ENCODE measurements around the gene MYL10. TPM values are rescaled to one million over a fixed set of nuclear protein-coding genes. Genes with fewer than 3 reads are reported as not detected.
A peak's percentile ranks its signal among the peaks of the same experiment; 100 is the strongest.
"Not testable (repeated sequence)": the region's sequence is repeated elsewhere in the genome, so short reads cannot be mapped to it uniquely, and the experiment has no call there.

The MYL10 gene
- total RNA-seq, 2 donors from 2014 or later = not detected

DNA sequence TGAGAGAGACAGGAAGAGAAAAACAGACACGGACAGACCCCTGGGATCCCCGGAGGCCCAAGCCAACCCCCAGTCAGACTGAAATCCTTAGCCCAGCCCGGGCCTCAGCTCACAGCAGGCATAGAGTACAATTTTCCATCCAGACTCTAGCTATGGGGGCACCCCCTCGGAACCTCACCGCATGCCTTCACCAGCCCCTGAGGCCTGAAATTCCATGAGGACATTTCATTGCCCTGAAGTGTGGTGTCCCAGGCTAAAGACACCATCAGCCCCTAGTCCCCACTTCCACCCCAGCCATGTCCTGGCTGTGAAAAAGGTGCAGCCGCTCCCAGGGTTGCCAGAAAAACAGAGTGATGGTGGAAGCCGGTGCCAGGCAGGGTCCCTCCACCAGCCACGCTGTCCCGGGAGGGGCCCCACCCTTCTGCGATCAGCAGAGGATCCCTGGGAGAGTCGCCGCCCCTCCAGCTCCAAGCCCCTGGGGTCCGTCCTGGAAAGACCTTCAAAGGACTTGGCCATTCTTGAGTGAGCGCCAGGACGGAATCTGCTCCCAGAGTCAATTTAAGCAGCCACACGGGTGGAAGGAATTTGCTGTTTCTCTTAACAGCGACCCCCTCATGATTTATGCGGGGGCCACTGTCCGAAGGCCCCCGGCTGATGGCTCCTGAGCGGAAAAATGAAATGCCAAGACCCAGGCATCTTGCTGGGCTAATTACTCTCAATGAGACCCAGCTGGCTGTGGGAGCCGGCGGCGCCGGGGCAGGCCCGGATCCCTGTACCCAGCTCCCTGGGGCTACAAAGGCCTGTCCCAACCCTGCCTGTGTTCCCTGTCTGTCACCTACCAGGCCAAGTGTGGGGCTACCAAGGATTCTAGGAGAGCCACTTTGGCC, 23.2 kb downstream of the MYL10 start:
- Mint-ChIP-seq H3K9me3 (no peaks in the 10 kb centered on the region), H3K27ac (no peak overlapping the region), H3K36me3 (ENCODE audit: insufficient read depth in 2 of 2) (no peaks in the 10 kb centered on the region), H3K4me3 (no peak overlapping the region), H3K27me3 (ENCODE audit: low read depth) (no peaks in the 10 kb centered on the region), H3K4me1 (ENCODE audit: low read depth) (no peaks in the 10 kb centered on the region)
- DNase-seq (no peak), ATAC-seq (replicated peaks in 1 of 2) (no peak)

GRCh38 chr7:101604934-101605332, 24.2 kb downstream of the MYL10 start:
- not testable (repeated sequence) for H3K27me3 Mint-ChIP-seq (ENCODE audit: low read depth); H3K4me1 Mint-ChIP-seq (ENCODE audit: low read depth); H3K9me3 Mint-ChIP-seq; DNase-seq; H3K4me3 Mint-ChIP-seq; H3K36me3 Mint-ChIP-seq (ENCODE audit: insufficient read depth in 2 of 2); H3K27ac Mint-ChIP-seq; ATAC-seq (replicated peaks in 1 of 2)

DNA sequence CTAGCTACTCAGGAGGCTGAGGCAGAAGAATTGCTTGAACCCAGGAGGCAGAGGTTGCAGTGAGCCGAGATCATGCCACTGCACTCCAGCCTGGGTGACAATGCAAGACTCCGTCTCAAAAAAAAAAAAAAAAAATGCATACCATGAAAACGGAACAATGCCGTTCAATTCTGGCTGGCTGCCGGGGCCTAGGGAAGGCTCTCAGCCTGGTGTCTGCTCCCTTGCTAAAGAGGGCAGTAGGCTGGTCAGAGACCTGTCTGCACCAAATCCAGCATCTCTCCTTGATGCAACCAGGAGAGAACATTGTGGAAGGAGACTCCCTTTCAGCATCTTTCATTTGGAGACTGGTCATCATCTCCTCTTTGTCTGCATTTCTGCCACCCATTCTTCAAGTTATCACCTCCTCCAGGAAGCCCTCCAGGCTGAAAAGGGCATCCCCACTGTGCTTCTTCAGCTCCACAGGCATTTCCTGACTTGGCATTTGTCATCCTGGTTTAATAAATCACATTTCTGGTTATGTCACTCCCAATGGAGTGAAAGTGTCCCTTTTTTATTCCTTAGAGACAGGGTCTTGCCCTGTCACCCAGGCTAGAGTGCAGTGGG, 24.7 kb downstream of the MYL10 start:
- H3K27me3 Mint-ChIP-seq (ENCODE audit: low read depth) = no peaks in the 10 kb centered on the region
- DNase-seq (no peak), ATAC-seq (replicated peaks in 1 of 2) (no peak)
- no peaks in the 10 kb centered on the region for H3K36me3 Mint-ChIP-seq (ENCODE audit: insufficient read depth in 2 of 2)
- H3K9me3 Mint-ChIP-seq = no peaks in the 10 kb centered on the region
- H3K27ac Mint-ChIP-seq = no peak overlapping the region
- H3K4me3 Mint-ChIP-seq = no peak overlapping the region
- no peaks in the 10 kb centered on the region for H3K4me1 Mint-ChIP-seq (ENCODE audit: low read depth)

DNA sequence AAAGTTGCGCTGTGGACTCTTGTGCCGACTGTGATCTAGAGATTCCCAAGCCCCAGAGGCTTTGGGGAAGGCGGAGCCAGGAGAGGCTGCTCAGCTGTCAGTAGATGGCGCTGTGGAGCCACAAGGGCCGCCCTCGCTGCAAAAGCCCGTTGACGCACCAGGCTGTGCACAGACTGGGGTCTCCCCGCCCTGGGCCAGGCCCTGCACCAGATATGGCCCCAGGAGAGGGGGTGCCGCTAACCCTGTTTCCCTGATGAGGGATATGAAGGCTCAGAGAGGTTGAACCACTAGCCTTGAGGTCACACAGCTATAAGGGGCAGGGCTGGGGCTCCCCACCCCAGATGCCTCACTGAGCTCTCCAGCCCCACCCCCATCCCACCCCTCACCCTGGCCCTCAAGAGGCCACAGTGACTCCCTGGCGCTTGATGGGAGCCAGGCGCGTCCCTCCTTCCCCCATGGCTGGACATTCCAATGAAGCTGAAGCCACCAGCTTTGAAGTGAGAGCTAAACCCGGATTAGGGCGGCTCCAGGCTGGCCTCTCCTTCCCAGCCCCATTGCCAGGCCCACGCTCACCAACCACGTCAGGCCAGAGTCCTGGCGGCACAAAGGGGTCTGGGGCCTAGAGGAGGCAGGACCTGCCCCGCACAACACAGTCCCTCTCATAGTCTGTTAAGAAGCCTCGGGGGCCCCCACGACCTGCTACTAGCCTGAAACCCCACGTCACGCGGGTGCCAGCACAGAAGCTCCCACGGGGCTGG, 26.4 kb downstream of the MYL10 start:
- H3K9me3 Mint-ChIP-seq = no peaks in the 10 kb centered on the region
- H3K36me3 Mint-ChIP-seq (ENCODE audit: insufficient read depth in 2 of 2) = no peaks in the 10 kb centered on the region
- no peaks in the 10 kb centered on the region for H3K4me1 Mint-ChIP-seq (ENCODE audit: low read depth)
- no peak overlapping the region for H3K4me3 Mint-ChIP-seq
- no peak overlapping the region for H3K27ac Mint-ChIP-seq
- ATAC-seq (replicated peaks in 1 of 2) (peak; percentile 89 to 91), DNase-seq (peak; percentile 77)
- no peaks in the 10 kb centered on the region for H3K27me3 Mint-ChIP-seq (ENCODE audit: low read depth)

GRCh38 chr7:101602082-101602481, 27.0 kb downstream of the MYL10 start:
- no peak overlapping the region for H3K27ac Mint-ChIP-seq
- ATAC-seq (replicated peaks in 1 of 2) (peak; percentile 12 to 26), DNase-seq (no peak)
- H3K4me1 Mint-ChIP-seq (ENCODE audit: low read depth) = no peaks in the 10 kb centered on the region
- H3K9me3 Mint-ChIP-seq = no peaks in the 10 kb centered on the region
- H3K27me3 Mint-ChIP-seq (ENCODE audit: low read depth) = no peaks in the 10 kb centered on the region
- no peak overlapping the region for H3K4me3 Mint-ChIP-seq
- no peaks in the 10 kb centered on the region for H3K36me3 Mint-ChIP-seq (ENCODE audit: insufficient read depth in 2 of 2)

DNA sequence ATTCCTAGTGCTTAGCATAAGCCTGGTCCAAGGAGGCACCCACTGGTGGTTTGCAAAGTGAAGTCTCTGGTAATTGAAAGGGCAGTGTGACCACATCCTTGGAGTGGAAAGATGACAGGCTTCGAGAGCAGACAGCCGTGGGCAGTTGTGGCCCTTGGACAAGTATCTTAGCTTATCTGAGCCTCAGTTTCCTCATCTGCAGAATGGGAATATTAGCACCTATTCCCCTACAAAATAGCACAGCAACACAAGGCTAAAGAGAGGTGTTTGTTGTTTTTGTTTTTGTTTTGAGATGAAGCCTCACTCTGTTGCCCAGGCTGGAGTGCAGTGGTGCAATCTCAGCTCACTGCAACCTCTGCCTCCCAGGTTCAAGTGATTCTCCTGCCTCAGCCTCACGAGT, 29.3 kb downstream of the MYL10 start:
- Mint-ChIP-seq H3K27me3 (ENCODE audit: low read depth) (no peaks in the 10 kb centered on the region), H3K4me1 (ENCODE audit: low read depth) (no peaks in the 10 kb centered on the region), H3K4me3 (no peak overlapping the region), H3K36me3 (ENCODE audit: insufficient read depth in 2 of 2) (no peaks in the 10 kb centered on the region), H3K9me3 (no peaks in the 10 kb centered on the region), H3K27ac (no peak overlapping the region)
- no peak for DNase-seq
- no peak for ATAC-seq (replicated peaks in 1 of 2)

GRCh38 chr7:101598986-101599771, 29.9 kb downstream of the MYL10 start:
- no peaks in the 10 kb centered on the region for H3K9me3 Mint-ChIP-seq
- no peaks in the 10 kb centered on the region for H3K4me1 Mint-ChIP-seq (ENCODE audit: low read depth)
- no peak overlapping the region for H3K27ac Mint-ChIP-seq
- DNase-seq = no peak
- H3K27me3 Mint-ChIP-seq (ENCODE audit: low read depth) = no peaks in the 10 kb centered on the region
- H3K4me3 Mint-ChIP-seq = no peak overlapping the region
- no peak for ATAC-seq (replicated peaks in 1 of 2)
- H3K36me3 Mint-ChIP-seq (ENCODE audit: insufficient read depth in 2 of 2) = no peaks in the 10 kb centered on the region

DNA sequence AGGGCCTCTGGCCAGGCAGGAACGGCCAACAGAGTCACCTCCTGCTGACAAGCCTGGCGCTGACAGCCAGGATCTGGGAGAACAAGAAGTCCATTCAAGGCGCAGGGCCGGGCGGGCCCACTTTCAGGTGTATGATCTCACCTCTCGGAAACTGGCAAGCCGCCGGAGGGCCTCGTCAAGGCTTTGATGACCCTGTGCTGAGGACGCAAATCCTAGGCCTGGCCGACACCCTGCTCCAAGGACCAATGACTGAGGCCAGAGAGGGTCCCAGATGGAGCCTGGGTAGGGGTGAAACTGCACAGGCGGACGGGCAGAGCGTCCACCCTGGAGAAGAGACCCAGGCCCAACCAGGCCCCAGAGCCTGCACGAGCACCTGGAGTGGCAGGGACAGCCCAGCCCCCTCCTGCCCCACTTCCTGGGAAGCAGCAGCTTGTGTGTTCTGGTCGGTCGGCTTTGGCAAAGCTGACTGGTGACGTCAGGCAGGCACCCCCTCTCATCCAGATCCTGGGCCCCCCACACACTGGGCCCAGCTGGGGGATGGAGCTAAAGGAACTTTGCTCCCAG, 30.6 kb downstream of the MYL10 start:
- no peak overlapping the region for H3K4me3 Mint-ChIP-seq
- no peaks in the 10 kb centered on the region for H3K36me3 Mint-ChIP-seq (ENCODE audit: insufficient read depth in 2 of 2)
- H3K27me3 Mint-ChIP-seq (ENCODE audit: low read depth) = no peaks in the 10 kb centered on the region
- no peaks in the 10 kb centered on the region for H3K4me1 Mint-ChIP-seq (ENCODE audit: low read depth)
- ATAC-seq (replicated peaks in 1 of 2) (no peak), DNase-seq (no peak)
- no peaks in the 10 kb centered on the region for H3K9me3 Mint-ChIP-seq
- no peak overlapping the region for H3K27ac Mint-ChIP-seq

- H3K9me3 Mint-ChIP-seq = no peaks in the 10 kb centered on the region
- no peak overlapping the region for H3K27ac Mint-ChIP-seq
- H3K4me1 Mint-ChIP-seq (ENCODE audit: low read depth) = no peaks in the 10 kb centered on the region
- H3K27me3 Mint-ChIP-seq (ENCODE audit: low read depth) = no peaks in the 10 kb centered on the region
- no peaks in the 10 kb centered on the region for H3K36me3 Mint-ChIP-seq (ENCODE audit: insufficient read depth in 2 of 2)
- H3K4me3 Mint-ChIP-seq = no peak overlapping the region
- DNase-seq (no peak), ATAC-seq (replicated peaks in 1 of 2) (no peak)
Observed at GRCh38 chr7:101597941-101598340, 31.2 kb downstream of the MYL10 start.

DNA sequence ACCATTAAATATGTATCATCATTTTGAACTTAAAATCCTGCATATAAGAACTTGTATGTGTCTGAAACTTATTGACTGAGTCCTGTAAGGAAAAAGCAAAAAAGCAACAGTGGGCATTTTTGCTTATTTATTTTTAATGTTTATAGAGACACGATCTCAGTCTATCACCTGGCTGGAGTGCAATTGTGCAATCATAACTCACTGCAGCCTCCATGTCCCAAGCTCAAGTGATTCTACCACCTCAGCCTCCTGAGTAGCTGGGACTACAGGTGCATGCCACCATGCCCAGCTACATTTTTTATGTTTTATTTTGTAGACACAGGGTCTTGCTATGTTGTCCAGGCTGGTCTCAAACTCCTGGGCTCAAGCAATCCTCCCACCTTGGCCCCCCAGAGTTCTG, 32.2 kb downstream of the MYL10 start:
- DNase-seq (no peak), ATAC-seq (replicated peaks in 1 of 2) (no peak)
- Mint-ChIP-seq H3K4me1 (ENCODE audit: low read depth) (no peaks in the 10 kb centered on the region), H3K27me3 (ENCODE audit: low read depth) (no peaks in the 10 kb centered on the region), H3K9me3 (no peaks in the 10 kb centered on the region), H3K27ac (no peak overlapping the region), H3K36me3 (ENCODE audit: insufficient read depth in 2 of 2) (no peaks in the 10 kb centered on the region), H3K4me3 (no peak overlapping the region)

DNA sequence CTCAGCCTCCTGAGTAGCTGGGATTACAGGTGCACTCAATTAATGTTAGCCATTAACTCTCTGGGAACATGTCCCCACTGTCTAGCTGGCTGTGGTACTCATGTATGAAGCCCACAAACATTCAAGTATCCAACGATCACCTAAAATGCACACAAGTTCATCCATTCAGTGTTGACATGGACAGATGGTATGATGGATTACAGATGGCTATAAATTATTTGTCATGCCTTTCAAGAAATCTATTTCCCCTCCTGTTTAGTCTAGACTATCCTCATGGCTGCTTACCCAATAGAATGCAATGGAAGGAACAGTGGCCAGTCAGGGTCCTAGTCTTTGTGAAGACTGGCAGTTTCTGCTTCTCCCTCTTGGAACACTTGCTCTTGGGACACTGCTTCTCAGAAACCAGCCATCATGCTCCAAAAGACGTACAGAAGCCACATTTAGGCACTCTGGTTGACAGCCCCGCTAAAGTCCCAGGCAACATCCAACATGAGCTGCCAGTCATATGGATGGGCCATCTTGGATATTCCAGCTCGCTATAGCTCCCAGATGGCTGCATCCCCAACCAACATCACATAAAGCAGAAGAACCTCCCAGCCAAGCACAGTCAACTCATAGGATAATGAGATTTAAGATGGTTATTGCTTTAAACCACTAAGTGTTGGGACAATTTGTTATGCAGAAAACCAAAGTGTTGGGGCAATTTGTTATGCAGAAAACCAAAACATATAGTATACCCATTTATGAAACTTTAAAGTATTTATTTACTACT, 33.1 kb downstream of the MYL10 start:
- H3K27me3 Mint-ChIP-seq (ENCODE audit: low read depth) = no peaks in the 10 kb centered on the region
- H3K4me1 Mint-ChIP-seq (ENCODE audit: low read depth) = no peaks in the 10 kb centered on the region
- no peak overlapping the region for H3K27ac Mint-ChIP-seq
- ATAC-seq (replicated peaks in 1 of 2) (no peak), DNase-seq (no peak)
- no peak overlapping the region for H3K4me3 Mint-ChIP-seq
- H3K9me3 Mint-ChIP-seq = no peaks in the 10 kb centered on the region
- no peaks in the 10 kb centered on the region for H3K36me3 Mint-ChIP-seq (ENCODE audit: insufficient read depth in 2 of 2)

DNA sequence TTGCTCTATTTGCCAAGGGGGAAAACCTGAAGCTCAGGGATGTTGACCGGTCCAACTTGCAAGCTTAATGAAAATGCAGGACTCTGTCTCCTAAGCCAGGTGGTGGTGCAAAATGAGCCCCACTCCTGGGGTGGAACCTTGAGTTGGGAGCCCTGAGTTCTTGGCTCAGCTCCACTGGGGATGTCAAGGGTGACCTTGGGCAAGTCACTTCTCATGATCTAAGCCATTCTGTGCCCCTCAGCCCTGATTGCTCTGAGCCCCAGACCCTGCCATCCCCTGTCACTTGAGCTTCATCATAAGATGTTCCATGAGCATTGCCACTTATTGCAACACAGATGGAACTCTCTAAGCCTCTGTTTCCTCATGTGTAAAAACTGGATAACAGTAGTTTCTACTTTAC, 33.9 kb downstream of the MYL10 start:
- Mint-ChIP-seq H3K27me3 (ENCODE audit: low read depth) (no peaks in the 10 kb centered on the region), H3K4me3 (no peak overlapping the region), H3K36me3 (ENCODE audit: insufficient read depth in 2 of 2) (no peaks in the 10 kb centered on the region), H3K9me3 (no peaks in the 10 kb centered on the region), H3K4me1 (ENCODE audit: low read depth) (no peaks in the 10 kb centered on the region), H3K27ac (no peak overlapping the region)
- DNase-seq = no peak
- no peak for ATAC-seq (replicated peaks in 1 of 2)
